ENCODE data around the gene GLRX5.

GRCh38 chr14:95547272-95547625 is 12.4 kb downstream of the GLRX5 start:
- TF ChIP-seq CTCF (IDR thresholded peaks at IDR 0.05; ENCODE audit: low read depth, low read length) (no peak), EZH2phosphoT487 (IDR thresholded peaks at IDR 0.05; ENCODE audit: low read depth) (no peak)
